ENCODE results near the gene KIRREL2. TPM values are rescaled to one million over a fixed set of nuclear protein-coding genes. Genes with fewer than 3 reads are reported as not detected.
"Not testable (repeated sequence)": the region's sequence is repeated elsewhere in the genome, so short reads cannot be mapped to it uniquely, and the experiment has no call there.

The KIRREL2 gene
- total RNA-seq, 1 donor from 2014 or later, result not detected

DNA sequence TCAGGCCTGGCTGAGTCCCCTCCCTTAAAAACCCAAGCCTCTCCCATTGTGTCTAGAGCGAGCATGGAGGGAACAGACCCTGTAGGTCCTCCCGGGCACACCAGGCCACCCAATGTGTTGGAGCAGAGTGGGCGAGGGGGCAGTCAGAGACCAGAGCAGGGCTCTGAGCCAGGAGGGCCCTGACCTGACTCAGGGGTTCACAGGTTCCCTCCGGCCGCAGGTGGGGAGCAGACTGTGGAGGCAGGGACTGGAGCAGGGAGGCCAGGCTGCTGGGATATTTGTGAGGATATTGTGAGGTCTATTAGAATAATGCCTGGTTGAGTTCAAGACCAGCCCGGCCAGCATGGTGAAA is 52.9 kb downstream of the KIRREL2 start:
- no peak overlapping the region for H3K4me3 ChIP-seq (ENCODE audit: low read depth, low read length)
- DNase-seq (ENCODE audit: low read depth), result no peak
- TF ChIP-seq, protein P1, sequence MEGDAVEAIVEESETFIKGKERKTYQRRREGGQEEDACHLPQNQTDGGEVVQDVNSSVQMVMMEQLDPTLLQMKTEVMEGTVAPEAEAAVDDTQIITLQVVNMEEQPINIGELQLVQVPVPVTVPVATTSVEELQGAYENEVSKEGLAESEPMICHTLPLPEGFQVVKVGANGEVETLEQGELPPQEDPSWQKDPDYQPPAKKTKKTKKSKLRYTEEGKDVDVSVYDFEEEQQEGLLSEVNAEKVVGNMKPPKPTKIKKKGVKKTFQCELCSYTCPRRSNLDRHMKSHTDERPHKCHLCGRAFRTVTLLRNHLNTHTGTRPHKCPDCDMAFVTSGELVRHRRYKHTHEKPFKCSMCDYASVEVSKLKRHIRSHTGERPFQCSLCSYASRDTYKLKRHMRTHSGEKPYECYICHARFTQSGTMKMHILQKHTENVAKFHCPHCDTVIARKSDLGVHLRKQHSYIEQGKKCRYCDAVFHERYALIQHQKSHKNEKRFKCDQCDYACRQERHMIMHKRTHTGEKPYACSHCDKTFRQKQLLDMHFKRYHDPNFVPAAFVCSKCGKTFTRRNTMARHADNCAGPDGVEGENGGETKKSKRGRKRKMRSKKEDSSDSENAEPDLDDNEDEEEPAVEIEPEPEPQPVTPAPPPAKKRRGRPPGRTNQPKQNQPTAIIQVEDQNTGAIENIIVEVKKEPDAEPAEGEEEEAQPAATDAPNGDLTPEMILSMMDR (conservative IDR thresholded peaks at IDR 0.05; ENCODE audit: low read depth, low read length), result no peak

DNA sequence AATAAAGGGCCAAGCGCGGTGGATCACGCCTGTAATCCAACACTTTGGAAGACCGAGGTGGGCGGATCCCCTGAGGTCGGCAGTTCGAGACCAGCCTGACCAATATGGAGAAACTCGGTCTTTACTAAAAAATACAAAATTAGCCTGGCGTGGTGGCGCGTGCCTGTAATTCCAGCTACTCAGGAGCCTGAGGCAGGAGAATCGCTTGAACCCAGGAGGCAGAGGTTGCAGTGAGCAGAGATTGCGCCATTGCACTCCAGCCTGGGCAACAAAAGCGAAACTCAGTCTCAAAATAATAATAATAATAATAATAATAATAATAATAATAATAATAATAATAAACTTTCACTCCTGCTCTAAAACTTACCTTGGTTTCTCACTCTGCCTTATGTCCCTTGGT is 53.6 kb downstream of the KIRREL2 start:
- not testable (repeated sequence) for H3K4me3 ChIP-seq (ENCODE audit: low read depth, low read length); DNase-seq (ENCODE audit: low read depth)

DNA sequence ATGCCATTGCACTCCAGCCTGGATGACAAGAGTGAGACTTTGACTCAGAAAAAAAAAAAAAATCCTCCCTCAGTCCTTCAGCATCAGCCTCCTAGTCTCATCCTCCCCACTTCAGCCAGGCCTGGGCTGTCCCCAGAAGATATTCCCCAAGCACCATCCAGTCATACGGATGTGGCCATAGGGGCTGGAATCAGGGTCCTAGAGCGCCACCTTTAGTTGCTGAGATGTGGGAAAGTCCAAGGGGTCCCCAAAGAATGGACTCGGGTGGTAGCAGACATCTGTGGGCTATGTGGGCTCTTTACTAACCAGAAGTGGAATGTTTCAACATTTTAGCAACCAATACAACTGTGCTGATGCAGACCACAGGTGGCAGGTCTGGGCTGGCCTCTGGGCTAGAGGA is 54.5 kb downstream of the KIRREL2 start:
- no peak overlapping the region for H3K4me3 ChIP-seq (ENCODE audit: low read depth, low read length)
- TF ChIP-seq, protein P1 (conservative IDR thresholded peaks at IDR 0.05; ENCODE audit: low read depth, low read length), result no peak
- DNase-seq (ENCODE audit: low read depth), result no peak

DNA sequence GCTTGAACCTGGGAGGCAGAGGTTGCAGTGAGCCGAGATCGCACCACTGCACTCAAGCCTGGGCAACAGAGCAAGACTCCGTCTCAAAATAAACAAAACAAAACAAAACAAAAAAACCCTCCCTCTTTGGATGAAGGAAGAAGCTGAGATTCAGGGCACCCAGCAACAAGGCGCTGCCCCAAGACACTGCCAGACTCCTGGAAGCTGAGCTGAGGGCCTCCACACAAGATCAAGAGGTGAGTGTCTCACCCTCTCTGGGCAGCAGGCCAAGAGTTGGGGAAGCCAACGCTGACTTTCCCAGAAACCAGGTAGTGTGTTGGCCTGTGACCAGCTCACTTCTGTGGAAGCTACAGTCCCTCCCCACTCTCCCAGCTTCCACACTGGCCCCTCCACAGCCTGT is 55.1 kb downstream of the KIRREL2 start:
- TF ChIP-seq, protein P1 (conservative IDR thresholded peaks at IDR 0.05; ENCODE audit: low read depth, low read length), result no peak
- no peak overlapping the region for H3K4me3 ChIP-seq (ENCODE audit: low read depth, low read length)
- DNase-seq (ENCODE audit: low read depth), result peak; percentile 69

DNA sequence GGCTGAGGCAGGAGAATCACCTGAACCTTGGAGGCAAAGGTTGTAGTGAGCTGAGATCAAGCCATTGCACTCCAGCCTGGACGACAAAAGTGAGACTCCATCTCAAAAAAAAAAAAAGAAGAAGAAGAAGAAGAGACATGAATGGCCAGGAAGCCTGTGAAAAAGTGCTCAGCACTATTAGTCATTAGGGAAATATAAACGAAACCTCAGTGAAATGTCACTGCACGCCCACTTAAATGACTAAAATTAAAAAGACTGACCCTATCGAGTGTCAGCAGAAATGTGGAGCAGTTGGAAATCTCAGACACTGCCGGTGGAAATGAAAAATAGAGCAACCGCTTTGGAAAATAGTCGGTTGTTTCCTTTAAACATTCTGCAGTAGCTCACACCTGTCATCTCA is 56.9 kb downstream of the KIRREL2 start:
- no peak overlapping the region for H3K4me3 ChIP-seq (ENCODE audit: low read depth, low read length)
- no peak for DNase-seq (ENCODE audit: low read depth)
- TF ChIP-seq, protein P1 (conservative IDR thresholded peaks at IDR 0.05; ENCODE audit: low read depth, low read length), result no peak

DNA sequence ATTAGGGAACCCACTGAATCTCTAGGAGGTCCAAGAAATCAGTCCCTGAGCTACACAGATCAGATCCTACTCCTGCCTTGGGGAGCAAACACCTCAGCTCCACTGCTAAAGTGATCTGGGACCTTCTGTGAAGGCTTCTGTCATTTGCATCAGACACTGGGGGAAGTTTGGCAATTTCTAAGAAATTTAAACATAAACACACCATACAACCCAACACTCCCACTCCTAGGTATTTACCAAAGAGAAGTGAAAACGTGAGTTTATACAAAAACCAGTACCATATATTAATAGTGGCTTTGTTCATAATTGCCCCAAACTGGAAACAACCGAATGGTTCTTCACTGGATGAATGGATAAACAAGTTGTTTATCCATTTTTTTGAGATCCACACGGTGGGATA is 58.7 kb downstream of the KIRREL2 start:
- no peak for DNase-seq (ENCODE audit: low read depth)
- TF ChIP-seq, protein P1 (conservative IDR thresholded peaks at IDR 0.05; ENCODE audit: low read depth, low read length), result no peak
- H3K4me3 ChIP-seq (ENCODE audit: low read depth, low read length), result no peak overlapping the region

Other genes with a start within 250 kb of the KIRREL2 start
- gene HAUS5, start 244.2 kb upstream of the KIRREL2 start, total RNA-seq, result 19.2 and 19.7 TPM in 2 replicates
- gene RBM42, start 227.9 kb upstream of the KIRREL2 start, total RNA-seq, result 114 and 116 TPM in 2 replicates
- gene ETV2, start 215.2 kb upstream of the KIRREL2 start, total RNA-seq, result 0.35 TPM in 1 of 2 replicates, not detected in the other
- gene COX6B1, start 208.6 kb upstream of the KIRREL2 start, total RNA-seq, result 496 and 575 TPM in 2 replicates
- gene UPK1A, start 190.4 kb upstream of the KIRREL2 start, total RNA-seq, result not detected in 2 replicates
- gene ZBTB32, start 152.4 kb upstream of the KIRREL2 start, total RNA-seq, result not detected in 2 replicates
- gene KMT2B, start 138.9 kb upstream of the KIRREL2 start, total RNA-seq, result 7.4 and 20.2 TPM in 2 replicates
- gene IGFLR1, start 114.5 kb upstream of the KIRREL2 start, total RNA-seq, result 7.9 and 15.3 TPM in 2 replicates
- 5.9 and 6.5 TPM in 2 replicates for gene U2AF1L4, start 111.5 kb upstream of the KIRREL2 start, total RNA-seq
- 49.6 and 63.7 TPM in 2 replicates for gene PSENEN, start 111.3 kb upstream of the KIRREL2 start, total RNA-seq
- gene LIN37, start 108.3 kb upstream of the KIRREL2 start, total RNA-seq, result 12.7 and 18.9 TPM in 2 replicates
- gene HSPB6, start 99.9 kb upstream of the KIRREL2 start, total RNA-seq, result 0.14 and 2.0 TPM in 2 replicates
- 14.3 and 14.7 TPM in 2 replicates for gene PROSER3, start 98.7 kb upstream of the KIRREL2 start, total RNA-seq
- gene ARHGAP33, start 81.3 kb upstream of the KIRREL2 start, total RNA-seq, result 2.6 and 13.3 TPM in 2 replicates
- not detected in 2 replicates for gene PRODH2, start 44.1 kb upstream of the KIRREL2 start, total RNA-seq
- not detected in 2 replicates for gene NPHS1, start 4.4 kb upstream of the KIRREL2 start, total RNA-seq
- gene APLP1, start 11.7 kb downstream of the KIRREL2 start, total RNA-seq, result 1.1 and 8.4 TPM in 2 replicates
- 3.9 and 10.7 TPM in 2 replicates for gene NFKBID, start 43.6 kb downstream of the KIRREL2 start, total RNA-seq
- not detected in 2 replicates for gene HCST, start 45.6 kb downstream of the KIRREL2 start, total RNA-seq
- gene TYROBP, start 51.4 kb downstream of the KIRREL2 start, total RNA-seq, result not detected in 2 replicates
- gene LRFN3, start 79.5 kb downstream of the KIRREL2 start, total RNA-seq, result 6.2 and 12.7 TPM in 2 replicates
- gene SDHAF1, start 138.3 kb downstream of the KIRREL2 start, total RNA-seq, result 23.2 and 34.5 TPM in 2 replicates
- 4.4 and 5.3 TPM in 2 replicates for gene SYNE4, start 151.9 kb downstream of the KIRREL2 start, total RNA-seq
- gene ALKBH6, start 157.3 kb downstream of the KIRREL2 start, total RNA-seq, result 24.3 and 39.7 TPM in 2 replicates
- 0.51 and 4.3 TPM in 2 replicates for gene CLIP3, start 176.0 kb downstream of the KIRREL2 start, total RNA-seq
- gene THAP8, start 197.4 kb downstream of the KIRREL2 start, total RNA-seq, result 3.3 and 7.0 TPM in 2 replicates
- 12.7 and 20.7 TPM in 2 replicates for gene WDR62, start 198.0 kb downstream of the KIRREL2 start, total RNA-seq